Gastrocnemius medialis (tissue), 4 donors: Measurements from ENCODE around the gene ADCY4. TPM values are rescaled to one million over a fixed set of nuclear protein-coding genes. Genes with fewer than 3 reads are reported as not detected.

Source experiments
- ATAC-seq, 2 donors: fragments of 150-250 bp; one replicate each; pipeline ENCODE4 v1.9.1; 2016
- DNase-seq, 2 donors: peaks; one replicate each; pipeline ENCODE4 v3.0.0-alpha.2; 2019
- H3K27ac ChIP-seq, 4 donors: fragments of 200-600 bp; sonication (generic); 1 replicate in 1 of 4; 2 replicates in 3 of 4; pipeline ENCODE4 v1.5.1; 2016 to 2018; ENCODE audit warnings: mild to moderate bottlenecking in 2 of 4, moderate library complexity in 1 of 4
- H3K27me3 ChIP-seq, 3 donors: fragments of 200-600 bp; sonication (generic) in 2 of 3; 1 replicate in 1 of 3; 2 replicates in 2 of 3; pipeline versions ENCODE4 v1.5.1 to v1.6.0; 2016 to 2019; ENCODE audit warnings: mild to moderate bottlenecking in 1 of 3, moderate library complexity in 1 of 3
- H3K36me3 ChIP-seq, 2 donors: fragments of 200-600 bp; sonication (generic) in 1 of 2; one replicate each; pipeline ENCODE4 v1.5.1; 2017 to 2018
- H3K4me1 ChIP-seq, 2 donors: fragments of 200-600 bp; sonication (generic) in 1 of 2; one replicate each; pipeline ENCODE4 v1.5.1; 2016 to 2017; ENCODE audit warnings: mild to moderate bottlenecking in 2 of 2
- H3K4me3 ChIP-seq, 4 donors: fragments of 200-600 bp; sonication (generic) in 3 of 4; 1 replicate in 1 of 4; 2 replicates in 3 of 4; pipeline ENCODE4 v1.5.1; 2016 to 2019; ENCODE audit warnings: mild to moderate bottlenecking in 2 of 4
- H3K9me3 ChIP-seq, 3 donors: fragments of 200-600 bp; sonication (generic) in 2 of 3; 1 replicate in 1 of 3; 2 replicates in 2 of 3; pipeline ENCODE4 v1.5.1; 2016 to 2019
- CTCF ChIP-seq, 5 experiments: fragments of 450-650 bp in 3 of 5; fragments of 200-600 bp in 2 of 5; sonication (generic) in 2 of 5; IDR thresholded peaks in 4 of 5; conservative IDR thresholded peaks in 1 of 5; 1 replicate in 4 of 5; 2 replicates in 1 of 5; pipeline ENCODE4 v1.5.1; 2016 to 2019; ENCODE audit warnings: antibody characterized with exemption in 5 of 5, mild to moderate bottlenecking in 3 of 5, moderate library complexity in 3 of 5
- POLR2A ChIP-seq, 2 donors: fragments of 450-650 bp; IDR thresholded peaks; one replicate each; pipeline ENCODE4 v1.6.1; 2017; ENCODE audit warnings: antibody characterized with exemption in 2 of 2, mild to moderate bottlenecking in 2 of 2, moderate library complexity in 2 of 2
- in situ Hi-C, 4 donors: fragments of 200-750 bp; cut with MboI; loops; one replicate each; pipeline versions ENCODE4 v1.15.0 to v1.8.0; 2017; ENCODE audit warnings: low sequenced_read_pairs in 4 of 4
- intact Hi-C: fragments of 100-400 bp; cut with DNase I; formaldehyde crosslinking; loops from one replicate; pipeline ENCODE4 v1.15.1; 2023; ENCODE audit warnings: low total_unique reads
- total RNA-seq, 4 donors: library from RNA; depleted of rRNA; stranded (reverse); fragments of >200 nt; gene quantifications; one replicate each; pipeline versions ENCODE4 v1.1.0 to v1.2.3, GENCODE V29; 2016

Gene ADCY4
- total RNA-seq, 4 donors from 2014 or later: 7.9 to 16.6 (median 8.7) TPM

- intact Hi-C loops: no loop called here
Observed at GRCh38 chr14:24379907-24380730, 45.2 kb upstream of the ADCY4 start.

DNA sequence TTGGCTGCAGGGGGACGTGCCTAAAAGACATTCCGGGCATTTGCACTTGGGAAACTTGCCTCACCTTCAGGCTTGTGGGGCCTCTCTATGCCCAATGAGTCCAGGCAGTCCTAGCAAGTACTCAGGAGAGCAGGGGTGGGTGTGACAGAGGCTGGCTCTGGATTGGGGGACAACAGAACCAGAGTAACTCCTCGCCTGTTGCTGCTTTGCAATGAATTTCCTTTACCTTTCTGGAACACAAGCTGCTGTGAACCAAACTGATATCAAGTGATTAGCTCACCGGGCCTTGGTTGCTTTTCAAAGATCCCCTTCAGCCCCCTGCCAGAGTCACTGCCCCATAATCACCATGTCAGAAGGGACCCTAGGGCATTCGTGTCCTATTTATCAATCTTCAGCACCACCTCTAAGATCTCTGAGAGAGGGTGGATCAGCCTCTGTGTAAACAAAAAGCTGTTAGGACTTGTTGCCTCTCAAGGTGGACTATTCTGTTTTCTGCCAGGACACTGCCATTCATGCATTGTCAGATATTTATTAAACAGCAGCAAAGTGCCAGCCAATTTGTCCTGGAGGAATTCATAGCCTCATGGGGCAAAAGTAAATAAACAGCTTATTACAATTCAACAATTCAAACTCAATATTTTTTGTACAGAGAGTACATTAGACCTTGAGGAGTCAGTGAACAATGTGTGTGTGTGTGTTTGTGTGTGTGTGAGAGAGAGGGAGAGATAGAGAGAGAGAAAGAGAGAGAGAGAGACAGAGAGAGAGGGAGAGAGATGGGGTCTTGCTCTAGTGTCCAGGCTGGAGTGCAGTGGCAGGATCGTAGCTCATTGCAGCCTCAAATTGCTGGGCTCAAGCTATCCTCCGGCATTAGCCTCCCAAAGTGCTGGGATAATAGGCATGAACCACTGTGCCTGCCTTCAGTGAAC is 44.4 kb upstream of the ADCY4 start:
- H3K4me3 ChIP-seq: no peak overlapping the region
- no peak for ATAC-seq
- no peak overlapping the region for H3K27ac ChIP-seq
- in situ Hi-C loops: no loop called here
- no peaks in the 10 kb centered on the region for H3K36me3 ChIP-seq
- no peaks in the 10 kb centered on the region for H3K9me3 ChIP-seq
- intact Hi-C loops: no loop called here
- no peaks in the 10 kb centered on the region for H3K27me3 ChIP-seq
- TF ChIP-seq CTCF (IDR thresholded peaks at IDR 0.05 in 4 of 5, conservative IDR thresholded peaks at IDR 0.05 in 1 of 5) (no peak), POLR2A (IDR thresholded peaks at IDR 0.05) (no peak)
- no peaks in the 10 kb centered on the region for H3K4me1 ChIP-seq
- no peak for DNase-seq

More at GRCh38 chr14:24379907-24380730, 45.2 kb upstream of the ADCY4 start:
- H3K27me3 ChIP-seq: no peaks in the 10 kb centered on the region
- ATAC-seq (no peak), DNase-seq (no peak)
- no peaks in the 10 kb centered on the region for H3K4me1 ChIP-seq
- TF ChIP-seq CTCF (IDR thresholded peaks at IDR 0.05 in 4 of 5, conservative IDR thresholded peaks at IDR 0.05 in 1 of 5): no peak
- TF ChIP-seq POLR2A (IDR thresholded peaks at IDR 0.05): no peak
- no peaks in the 10 kb centered on the region for H3K9me3 ChIP-seq
- no peak overlapping the region for H3K4me3 ChIP-seq
- in situ Hi-C loops: no loop called here
- no peaks in the 10 kb centered on the region for H3K36me3 ChIP-seq
- H3K27ac ChIP-seq: no peak overlapping the region

- in situ Hi-C loops: no loop called here
- ATAC-seq (no peak), DNase-seq (no peak)
- no peaks in the 10 kb centered on the region for H3K27me3 ChIP-seq
- no peak for TF ChIP-seq CTCF (IDR thresholded peaks at IDR 0.05 in 4 of 5, conservative IDR thresholded peaks at IDR 0.05 in 1 of 5)
- no peak for TF ChIP-seq POLR2A (IDR thresholded peaks at IDR 0.05)
- no peak overlapping the region for H3K27ac ChIP-seq
- H3K4me3 ChIP-seq: no peak overlapping the region
- no peaks in the 10 kb centered on the region for H3K36me3 ChIP-seq
- no peaks in the 10 kb centered on the region for H3K4me1 ChIP-seq
- intact Hi-C loops: no loop called here
- H3K9me3 ChIP-seq: no peaks in the 10 kb centered on the region
Observed at GRCh38 chr14:24378327-24378726, 43.5 kb upstream of the ADCY4 start.

- H3K27me3 ChIP-seq: no peaks in the 10 kb centered on the region
- H3K4me1 ChIP-seq: peaks cover 0 to 2% of the 10 kb centered on the region in 2 donors
- intact Hi-C loops (no loop called here), in situ Hi-C loops (no loop called here)
- no peak for TF ChIP-seq POLR2A (IDR thresholded peaks at IDR 0.05)
- TF ChIP-seq CTCF (IDR thresholded peaks at IDR 0.05 in 4 of 5, conservative IDR thresholded peaks at IDR 0.05 in 1 of 5): no peak
- H3K4me3 ChIP-seq: no peak overlapping the region
- DNase-seq (no peak), ATAC-seq (no peak)
- no peaks in the 10 kb centered on the region for H3K9me3 ChIP-seq
- no peaks in the 10 kb centered on the region for H3K36me3 ChIP-seq
- no peak overlapping the region for H3K27ac ChIP-seq
Observed at GRCh38 chr14:24377657-24378056, 42.8 kb upstream of the ADCY4 start.
